ENCODE measurements around the gene HDAC1. TPM values are rescaled to one million over a fixed set of nuclear protein-coding genes. Genes with fewer than 3 reads are reported as not detected.

Gene HDAC1
- polyA plus RNA-seq, 1 of the 3 experiments (the other 2 are of a cell fraction): 172 TPM

DNA sequence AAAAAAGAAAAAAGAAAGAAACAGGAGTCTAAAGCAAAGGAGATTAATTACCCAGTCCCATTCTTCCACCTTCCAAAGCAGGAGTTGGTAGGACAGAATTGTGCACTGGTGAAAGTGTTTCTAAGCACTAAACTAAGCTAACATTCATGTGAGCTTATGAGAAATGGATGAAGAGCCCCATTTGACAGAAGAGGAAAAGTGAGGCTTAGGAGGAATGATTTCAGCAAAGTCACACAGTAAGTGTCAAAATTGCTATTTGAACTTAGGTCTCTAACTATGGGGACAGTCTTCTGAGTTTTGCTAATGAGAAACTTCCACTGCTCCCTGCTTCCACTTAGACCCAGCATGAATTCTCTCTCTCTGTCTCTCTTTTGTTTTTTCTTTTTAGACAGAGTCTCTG is 22.1 kb upstream of the HDAC1 start:
- Histone ChIP-seq H3K27me3 (ENCODE audit: insufficient read depth) (no peaks in the 10 kb centered on the region), H2AFZ (ENCODE audit: low read depth) (no peak overlapping the region), H3K79me2 (ENCODE audit: insufficient read depth) (no peaks in the 10 kb centered on the region), H3K9me2 (no peaks in the 10 kb centered on the region), H3K4me1 (ENCODE audit: control insufficient read depth in 1 of 2, insufficient read depth in 2 of 2, low read depth in 1 of 2, low read length in 1 of 2) (peaks cover 2 to 3% of the 10 kb centered on the region in 2 experiments; a peak in 1 of 4 replicates), H3K9me3 (no peaks in the 10 kb centered on the region), H3K27ac (ENCODE audit: low read depth in 2 of 2, low read length in 1 of 2) (no peak overlapping the region), H3F3A (replicated peaks; ENCODE audit: insufficient read depth) (peaks cover 9% of the 10 kb centered on the region), H3K4me3 (ENCODE audit: low read depth in 2 of 2, low read length in 1 of 2) (no peak overlapping the region), H4K20me1 (ENCODE audit: insufficient read depth) (no peaks in the 10 kb centered on the region), H3K4me2 (no peak overlapping the region), H3K36me3 (replicated peaks in 1 of 2; ENCODE audit: control insufficient read depth in 1 of 2, insufficient read depth in 2 of 2, low read length in 1 of 2) (no peaks in the 10 kb centered on the region), H3K9ac (no peak overlapping the region)
- no peak for DNase-seq
- ChIA-PET CTCF (interaction anchor here (2.6 kb wide), 1 partner anchor 54 kb away, joined by 7 read pairs; no protein-coding TSS in a partner anchor), POLR2A (interaction anchor here (0.6 kb wide), 1 partner anchor 9 kb away, joined by 3 read pairs; no protein-coding TSS in a partner anchor)
- TF ChIP-seq FOSL2 (IDR thresholded peaks at IDR 0.05; ENCODE audit: borderline replicate concordance, low read depth) (no peak), JUND (IDR thresholded peaks at IDR 0.05) (no peak), EP300 (IDR thresholded peaks at IDR 0.05; ENCODE audit: borderline replicate concordance in 1 of 2, low read depth in 1 of 2, low read length in 1 of 2) (no peak), TEAD4 (IDR thresholded peaks at IDR 0.05; ENCODE audit: borderline replicate concordance, insufficient read depth) (no peak), NRF1 (IDR thresholded peaks at IDR 0.05; ENCODE audit: low read depth, low read length) (no peak), MEF2A (IDR thresholded peaks at IDR 0.05; ENCODE audit: borderline replicate concordance, low read depth) (no peak), RAD21 (IDR thresholded peaks at IDR 0.05; ENCODE audit: low read length) (no peak), GATA2 (CRISPR knock-in tag; IDR thresholded peaks at IDR 0.05) (no peak), TAF1 (IDR thresholded peaks at IDR 0.05; ENCODE audit: borderline replicate concordance, low read depth, low read length) (no peak), ELF1 (IDR thresholded peaks at IDR 0.05) (no peak)
- TF ChIP-seq, protein P1, sequence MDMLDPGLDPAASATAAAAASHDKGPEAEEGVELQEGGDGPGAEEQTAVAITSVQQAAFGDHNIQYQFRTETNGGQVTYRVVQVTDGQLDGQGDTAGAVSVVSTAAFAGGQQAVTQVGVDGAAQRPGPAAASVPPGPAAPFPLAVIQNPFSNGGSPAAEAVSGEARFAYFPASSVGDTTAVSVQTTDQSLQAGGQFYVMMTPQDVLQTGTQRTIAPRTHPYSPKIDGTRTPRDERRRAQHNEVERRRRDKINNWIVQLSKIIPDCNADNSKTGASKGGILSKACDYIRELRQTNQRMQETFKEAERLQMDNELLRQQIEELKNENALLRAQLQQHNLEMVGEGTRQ (IDR thresholded peaks at IDR 0.05; ENCODE audit: borderline replicate concordance, low read depth, low read length): no peak
- TF ChIP-seq, protein P2, sequence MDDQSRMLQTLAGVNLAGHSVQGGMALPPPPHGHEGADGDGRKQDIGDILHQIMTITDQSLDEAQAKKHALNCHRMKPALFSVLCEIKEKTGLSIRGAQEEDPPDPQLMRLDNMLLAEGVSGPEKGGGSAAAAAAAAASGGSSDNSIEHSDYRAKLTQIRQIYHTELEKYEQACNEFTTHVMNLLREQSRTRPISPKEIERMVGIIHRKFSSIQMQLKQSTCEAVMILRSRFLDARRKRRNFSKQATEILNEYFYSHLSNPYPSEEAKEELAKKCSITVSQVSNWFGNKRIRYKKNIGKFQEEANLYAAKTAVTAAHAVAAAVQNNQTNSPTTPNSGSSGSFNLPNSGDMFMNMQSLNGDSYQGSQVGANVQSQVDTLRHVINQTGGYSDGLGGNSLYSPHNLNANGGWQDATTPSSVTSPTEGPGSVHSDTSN (IDR thresholded peaks at IDR 0.05): no peak
- TF ChIP-seq, protein P3, sequence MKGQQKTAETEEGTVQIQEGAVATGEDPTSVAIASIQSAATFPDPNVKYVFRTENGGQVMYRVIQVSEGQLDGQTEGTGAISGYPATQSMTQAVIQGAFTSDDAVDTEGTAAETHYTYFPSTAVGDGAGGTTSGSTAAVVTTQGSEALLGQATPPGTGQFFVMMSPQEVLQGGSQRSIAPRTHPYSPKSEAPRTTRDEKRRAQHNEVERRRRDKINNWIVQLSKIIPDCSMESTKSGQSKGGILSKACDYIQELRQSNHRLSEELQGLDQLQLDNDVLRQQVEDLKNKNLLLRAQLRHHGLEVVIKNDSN (IDR thresholded peaks at IDR 0.05; ENCODE audit: borderline replicate concordance, low read depth): no peak

DNA sequence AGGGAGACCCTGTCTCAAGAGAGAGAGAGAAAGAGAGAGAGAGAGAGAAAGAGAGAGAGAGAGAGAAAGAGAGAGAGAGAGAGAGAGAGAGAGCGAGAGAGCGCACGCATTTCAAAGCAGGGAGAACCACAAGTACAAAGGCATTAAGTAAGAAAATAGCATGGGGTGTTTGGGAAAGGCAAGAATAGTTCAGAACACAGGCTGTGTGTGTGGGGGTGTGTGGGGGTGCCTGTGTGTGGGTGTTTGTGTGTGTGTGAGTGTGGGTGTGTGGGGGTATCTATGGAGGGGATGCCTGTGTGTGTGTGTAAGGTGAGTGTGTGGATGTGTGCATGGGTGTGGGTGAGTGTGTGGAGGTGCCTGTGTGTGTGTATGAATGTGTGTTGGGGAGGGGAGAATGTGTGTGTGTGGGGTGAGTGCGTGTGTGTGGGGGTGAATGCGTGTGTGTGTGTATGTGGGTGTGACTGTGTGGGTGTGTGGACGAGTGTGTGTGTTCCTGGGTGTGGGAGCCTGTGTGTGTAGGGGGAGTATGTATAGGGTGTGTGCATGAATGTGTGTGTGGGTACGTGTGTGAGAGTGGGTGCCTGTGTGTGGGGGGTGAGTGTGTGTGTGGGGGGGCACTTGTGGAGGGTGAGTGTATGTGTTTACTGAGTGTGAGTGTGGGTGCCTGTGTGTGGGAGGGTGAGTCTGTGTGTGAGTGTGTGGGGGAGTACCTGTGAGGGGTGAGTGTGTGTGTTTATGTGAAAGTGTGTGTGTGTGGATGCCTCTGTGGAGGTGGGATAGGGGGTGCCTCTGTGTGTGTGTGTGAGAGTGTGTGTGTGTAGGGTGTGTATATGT is 19.1 kb upstream of the HDAC1 start:
- Histone ChIP-seq H3F3A (replicated peaks; ENCODE audit: insufficient read depth) (no peaks in the 10 kb centered on the region), H3K4me1 (ENCODE audit: control insufficient read depth in 1 of 2, insufficient read depth in 2 of 2, low read depth in 1 of 2, low read length in 1 of 2) (peaks cover 0 to 2% of the 10 kb centered on the region in 2 experiments; a peak in 1 of 4 replicates), H3K4me3 (ENCODE audit: low read depth in 2 of 2, low read length in 1 of 2) (no peak overlapping the region), H3K9me2 (no peaks in the 10 kb centered on the region), H3K79me2 (ENCODE audit: insufficient read depth) (no peaks in the 10 kb centered on the region), H3K36me3 (replicated peaks in 1 of 2; ENCODE audit: control insufficient read depth in 1 of 2, insufficient read depth in 2 of 2, low read length in 1 of 2) (no peaks in the 10 kb centered on the region), H3K27me3 (ENCODE audit: insufficient read depth) (no peaks in the 10 kb centered on the region), H3K4me2 (no peak overlapping the region), H3K9me3 (no peaks in the 10 kb centered on the region), H3K9ac (no peak overlapping the region), H4K20me1 (ENCODE audit: insufficient read depth) (no peaks in the 10 kb centered on the region), H3K27ac (ENCODE audit: low read depth in 2 of 2, low read length in 1 of 2) (no peak overlapping the region), H2AFZ (ENCODE audit: low read depth) (no peak overlapping the region)
- 72% methylated on average over 7 of the region's 7 CpGs for WGBS (ENCODE audit: low lambda C conversion rate)
- DNase-seq: no peak
- CTCF ChIA-PET: no interaction called here
- POLR2A ChIA-PET: interaction anchor here (1.0 kb wide), 1 partner anchor 61 kb away, joined by 3 read pairs; no protein-coding TSS in a partner anchor
- TF ChIP-seq, protein P4, sequence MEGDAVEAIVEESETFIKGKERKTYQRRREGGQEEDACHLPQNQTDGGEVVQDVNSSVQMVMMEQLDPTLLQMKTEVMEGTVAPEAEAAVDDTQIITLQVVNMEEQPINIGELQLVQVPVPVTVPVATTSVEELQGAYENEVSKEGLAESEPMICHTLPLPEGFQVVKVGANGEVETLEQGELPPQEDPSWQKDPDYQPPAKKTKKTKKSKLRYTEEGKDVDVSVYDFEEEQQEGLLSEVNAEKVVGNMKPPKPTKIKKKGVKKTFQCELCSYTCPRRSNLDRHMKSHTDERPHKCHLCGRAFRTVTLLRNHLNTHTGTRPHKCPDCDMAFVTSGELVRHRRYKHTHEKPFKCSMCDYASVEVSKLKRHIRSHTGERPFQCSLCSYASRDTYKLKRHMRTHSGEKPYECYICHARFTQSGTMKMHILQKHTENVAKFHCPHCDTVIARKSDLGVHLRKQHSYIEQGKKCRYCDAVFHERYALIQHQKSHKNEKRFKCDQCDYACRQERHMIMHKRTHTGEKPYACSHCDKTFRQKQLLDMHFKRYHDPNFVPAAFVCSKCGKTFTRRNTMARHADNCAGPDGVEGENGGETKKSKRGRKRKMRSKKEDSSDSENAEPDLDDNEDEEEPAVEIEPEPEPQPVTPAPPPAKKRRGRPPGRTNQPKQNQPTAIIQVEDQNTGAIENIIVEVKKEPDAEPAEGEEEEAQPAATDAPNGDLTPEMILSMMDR (IDR thresholded peaks at IDR 0.05): no peak
- TF ChIP-seq ELF1 (IDR thresholded peaks at IDR 0.05) (no peak), GABPA (IDR thresholded peaks at IDR 0.05; ENCODE audit: low read depth) (no peak), FOXM1 (IDR thresholded peaks at IDR 0.05; ENCODE audit: low read depth) (no peak), YY1 (IDR thresholded peaks at IDR 0.05; ENCODE audit: low read depth) (no peak), CHD2 (IDR thresholded peaks at IDR 0.05; ENCODE audit: low read length, partially characterized antibody) (no peak), RAD21 (IDR thresholded peaks at IDR 0.05; ENCODE audit: low read length) (no peak)
- TF ChIP-seq, protein P5, sequence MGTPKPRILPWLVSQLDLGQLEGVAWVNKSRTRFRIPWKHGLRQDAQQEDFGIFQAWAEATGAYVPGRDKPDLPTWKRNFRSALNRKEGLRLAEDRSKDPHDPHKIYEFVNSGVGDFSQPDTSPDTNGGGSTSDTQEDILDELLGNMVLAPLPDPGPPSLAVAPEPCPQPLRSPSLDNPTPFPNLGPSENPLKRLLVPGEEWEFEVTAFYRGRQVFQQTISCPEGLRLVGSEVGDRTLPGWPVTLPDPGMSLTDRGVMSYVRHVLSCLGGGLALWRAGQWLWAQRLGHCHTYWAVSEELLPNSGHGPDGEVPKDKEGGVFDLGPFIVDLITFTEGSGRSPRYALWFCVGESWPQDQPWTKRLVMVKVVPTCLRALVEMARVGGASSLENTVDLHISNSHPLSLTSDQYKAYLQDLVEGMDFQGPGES (IDR thresholded peaks at IDR 0.05; ENCODE audit: low read depth, low read length): no peak
- TF ChIP-seq, protein P2 (IDR thresholded peaks at IDR 0.05): no peak
